Liver (tissue), 3 donors: Measurements from ENCODE around the gene TRNAU1AP.

ENCODE experiments used
- CTCF ChIP-seq: fragments of 150-350 bp; IDR thresholded peaks from 2 replicates; pipeline ENCODE4 v1.5.1; 2017; ENCODE audit warnings: improper control_type of control experiment, low read depth, low read length; ENCODE audit not compliant: missing input control
- MAX ChIP-seq: IDR thresholded peaks from 2 replicates; pipeline ENCODE4 v1.6.1; 2016; ENCODE audit warnings: antibody characterized with exemption
- NR2F2 ChIP-seq: IDR thresholded peaks from 2 replicates; pipeline ENCODE4 v1.6.1; 2016; ENCODE audit warnings: antibody characterized with exemption
- RAD21 ChIP-seq, 2 donors: IDR thresholded peaks; 2 replicates each; pipeline ENCODE4 v1.6.1; 2016; ENCODE audit warnings: antibody characterized with exemption in 2 of 2, mild to moderate bottlenecking in 2 of 2
- REST ChIP-seq: IDR thresholded peaks from 2 replicates; pipeline ENCODE4 v1.6.1; 2016; ENCODE audit warnings: antibody characterized with exemption, mild to moderate bottlenecking
- RXRA ChIP-seq, 2 donors: IDR thresholded peaks; 2 replicates each; pipeline ENCODE4 v1.6.1; 2017 to 2018; ENCODE audit warnings: antibody characterized with exemption in 2 of 2, mild to moderate bottlenecking in 1 of 2
- SP1 ChIP-seq: IDR thresholded peaks from 2 replicates; pipeline ENCODE4 v1.6.1; 2018; ENCODE audit warnings: antibody characterized with exemption, mild to moderate bottlenecking
- TAF1 ChIP-seq: conservative IDR thresholded peaks from 2 replicates; pipeline ENCODE4 v1.6.1; 2016; ENCODE audit warnings: antibody characterized with exemption, mild to moderate bottlenecking
- YY1 ChIP-seq: IDR thresholded peaks from 2 replicates; pipeline ENCODE4 v1.6.1; 2016; ENCODE audit warnings: antibody characterized with exemption, mild to moderate bottlenecking
- ZBTB33 ChIP-seq: IDR thresholded peaks from 2 replicates; pipeline ENCODE4 v1.6.1; 2016; ENCODE audit warnings: antibody characterized with exemption
- donor health status: healthy.
- donor health status: healthy.

- TF ChIP-seq RXRA (IDR thresholded peaks at IDR 0.05), result no peak
- TF ChIP-seq CTCF, result no peak
- no peak for TF ChIP-seq TAF1
- TF ChIP-seq MAX, result no peak
- no peak for TF ChIP-seq SP1
- TF ChIP-seq REST, result no peak
- TF ChIP-seq ZBTB33, result no peak
- no peak for TF ChIP-seq NR2F2
- TF ChIP-seq YY1, result no peak
- TF ChIP-seq RAD21 (IDR thresholded peaks at IDR 0.05), result no peak
Measured at GRCh38 chr1:28521502-28522164, 31.3 kb upstream of the TRNAU1AP start.
